ENCODE results near the gene PTPRN2. TPM values are rescaled to one million over a fixed set of nuclear protein-coding genes. Genes with fewer than 3 reads are reported as not detected.

PTPRN2 gene
- total and polyA plus RNA-seq, 9 of the 15 experiments (the other 6 are each of a cell fraction or from before 2014, with no cell fraction given) = not detected

DNA sequence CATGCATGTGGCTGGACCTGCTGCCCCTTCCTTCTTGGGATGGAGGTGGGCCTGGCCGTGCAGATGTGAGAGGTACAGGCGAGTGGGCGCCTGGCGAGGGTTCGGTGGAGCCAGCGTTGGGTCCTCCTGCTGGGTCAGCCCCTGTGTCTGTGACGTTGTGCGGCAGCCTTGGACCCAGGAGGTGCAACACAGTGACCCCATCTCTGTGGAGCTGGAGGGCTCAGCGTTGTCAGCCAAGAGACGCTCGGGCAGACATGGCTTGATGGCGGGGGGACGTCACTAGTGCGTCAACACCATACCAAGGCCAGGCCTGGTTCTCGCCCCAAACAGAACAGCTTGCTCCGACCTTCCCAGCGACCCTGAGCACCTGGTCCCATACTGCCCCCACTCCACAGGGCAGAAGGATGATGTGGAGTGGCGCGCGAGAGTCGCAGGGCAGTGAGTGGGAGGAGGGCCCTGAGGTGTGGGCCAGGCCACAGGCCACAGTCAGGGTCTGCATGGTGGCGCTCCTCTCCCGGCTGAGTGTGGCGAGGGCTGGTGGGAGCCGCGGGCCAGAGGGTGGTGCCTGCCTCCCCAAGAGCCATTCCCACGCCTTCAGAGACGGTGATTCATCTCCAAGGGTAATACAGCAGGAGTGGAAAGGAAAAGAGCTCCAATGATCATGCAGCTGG is 1066.4 kb downstream of the PTPRN2 start:
- DNase-seq (ENCODE audit: extremely low read depth in 1 of 4, low spot score in 3 of 4) = no peak
- CTCF ChIA-PET (ENCODE audit: low intra/inter-chr PET ratio) = no interaction called here
- TF ChIP-seq CREB1 (IDR thresholded peaks at IDR 0.05) (no peak), CREB1 (CRISPR knock-in tag; IDR thresholded peaks at IDR 0.05) (no peak), USF1 (CRISPR knock-in tag; IDR thresholded peaks at IDR 0.05) (no peak), CHD1 (IDR thresholded peaks at IDR 0.05; ENCODE audit: low read length) (no peak), NFIX (CRISPR knock-in tag; IDR thresholded peaks at IDR 0.05; ENCODE audit: low read depth) (no peak), NR2C1 (IDR thresholded peaks at IDR 0.05) (no peak), NR2C1 (tag; IDR thresholded peaks at IDR 0.05) (no peak), ZNF589 (CRISPR knock-in tag; IDR thresholded peaks at IDR 0.05; ENCODE audit: low read depth) (no peak), ETV5 (CRISPR knock-in tag; IDR thresholded peaks at IDR 0.05; ENCODE audit: low read depth) (no peak), MTA1 (IDR thresholded peaks at IDR 0.05; ENCODE audit: borderline replicate concordance) (no peak), LCOR (CRISPR knock-in tag; IDR thresholded peaks at IDR 0.05) (no peak), ZNF224 (CRISPR knock-in tag; IDR thresholded peaks at IDR 0.05) (no peak), SMAD2 (IDR thresholded peaks at IDR 0.05; ENCODE audit: low read depth, low read length) (no peak), MCM3 (IDR thresholded peaks at IDR 0.05) (no peak)
- TF ChIP-seq, protein P1, sequence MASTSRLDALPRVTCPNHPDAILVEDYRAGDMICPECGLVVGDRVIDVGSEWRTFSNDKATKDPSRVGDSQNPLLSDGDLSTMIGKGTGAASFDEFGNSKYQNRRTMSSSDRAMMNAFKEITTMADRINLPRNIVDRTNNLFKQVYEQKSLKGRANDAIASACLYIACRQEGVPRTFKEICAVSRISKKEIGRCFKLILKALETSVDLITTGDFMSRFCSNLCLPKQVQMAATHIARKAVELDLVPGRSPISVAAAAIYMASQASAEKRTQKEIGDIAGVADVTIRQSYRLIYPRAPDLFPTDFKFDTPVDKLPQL (IDR thresholded peaks at IDR 0.05; ENCODE audit: extremely low read depth, insufficient read length) = no peak
- TF ChIP-seq, protein P2, sequence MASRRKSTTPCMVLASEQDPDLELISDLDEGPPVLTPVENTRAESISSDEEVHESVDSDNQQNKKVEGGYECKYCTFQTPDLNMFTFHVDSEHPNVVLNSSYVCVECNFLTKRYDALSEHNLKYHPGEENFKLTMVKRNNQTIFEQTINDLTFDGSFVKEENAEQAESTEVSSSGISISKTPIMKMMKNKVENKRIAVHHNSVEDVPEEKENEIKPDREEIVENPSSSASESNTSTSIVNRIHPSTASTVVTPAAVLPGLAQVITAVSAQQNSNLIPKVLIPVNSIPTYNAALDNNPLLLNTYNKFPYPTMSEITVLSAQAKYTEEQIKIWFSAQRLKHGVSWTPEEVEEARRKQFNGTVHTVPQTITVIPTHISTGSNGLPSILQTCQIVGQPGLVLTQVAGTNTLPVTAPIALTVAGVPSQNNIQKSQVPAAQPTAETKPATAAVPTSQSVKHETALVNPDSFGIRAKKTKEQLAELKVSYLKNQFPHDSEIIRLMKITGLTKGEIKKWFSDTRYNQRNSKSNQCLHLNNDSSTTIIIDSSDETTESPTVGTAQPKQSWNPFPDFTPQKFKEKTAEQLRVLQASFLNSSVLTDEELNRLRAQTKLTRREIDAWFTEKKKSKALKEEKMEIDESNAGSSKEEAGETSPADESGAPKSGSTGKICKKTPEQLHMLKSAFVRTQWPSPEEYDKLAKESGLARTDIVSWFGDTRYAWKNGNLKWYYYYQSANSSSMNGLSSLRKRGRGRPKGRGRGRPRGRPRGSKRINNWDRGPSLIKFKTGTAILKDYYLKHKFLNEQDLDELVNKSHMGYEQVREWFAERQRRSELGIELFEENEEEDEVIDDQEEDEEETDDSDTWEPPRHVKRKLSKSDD (conservative IDR thresholded peaks at IDR 0.05; ENCODE audit: low read length) = no peak
- TF ChIP-seq, protein P3, sequence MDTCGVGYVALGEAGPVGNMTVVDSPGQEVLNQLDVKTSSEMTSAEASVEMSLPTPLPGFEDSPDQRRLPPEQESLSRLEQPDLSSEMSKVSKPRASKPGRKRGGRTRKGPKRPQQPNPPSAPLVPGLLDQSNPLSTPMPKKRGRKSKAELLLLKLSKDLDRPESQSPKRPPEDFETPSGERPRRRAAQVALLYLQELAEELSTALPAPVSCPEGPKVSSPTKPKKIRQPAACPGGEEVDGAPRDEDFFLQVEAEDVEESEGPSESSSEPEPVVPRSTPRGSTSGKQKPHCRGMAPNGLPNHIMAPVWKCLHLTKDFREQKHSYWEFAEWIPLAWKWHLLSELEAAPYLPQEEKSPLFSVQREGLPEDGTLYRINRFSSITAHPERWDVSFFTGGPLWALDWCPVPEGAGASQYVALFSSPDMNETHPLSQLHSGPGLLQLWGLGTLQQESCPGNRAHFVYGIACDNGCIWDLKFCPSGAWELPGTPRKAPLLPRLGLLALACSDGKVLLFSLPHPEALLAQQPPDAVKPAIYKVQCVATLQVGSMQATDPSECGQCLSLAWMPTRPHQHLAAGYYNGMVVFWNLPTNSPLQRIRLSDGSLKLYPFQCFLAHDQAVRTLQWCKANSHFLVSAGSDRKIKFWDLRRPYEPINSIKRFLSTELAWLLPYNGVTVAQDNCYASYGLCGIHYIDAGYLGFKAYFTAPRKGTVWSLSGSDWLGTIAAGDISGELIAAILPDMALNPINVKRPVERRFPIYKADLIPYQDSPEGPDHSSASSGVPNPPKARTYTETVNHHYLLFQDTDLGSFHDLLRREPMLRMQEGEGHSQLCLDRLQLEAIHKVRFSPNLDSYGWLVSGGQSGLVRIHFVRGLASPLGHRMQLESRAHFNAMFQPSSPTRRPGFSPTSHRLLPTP (IDR thresholded peaks at IDR 0.05; ENCODE audit: borderline replicate concordance, extremely low read depth, insufficient read length) = no peak

More for the DNA sequence above, 1066.4 kb downstream of the PTPRN2 start:
- ATAC-seq (no peak), FAIRE-seq (no peak)
- Histone ChIP-seq H3K4me3 (no peak overlapping the region), H3K9me3 (replicated peaks; ENCODE audit: control insufficient read depth, insufficient read depth, low read depth, low read length) (no peaks in the 10 kb centered on the region), H3K27ac (ENCODE audit: extremely low read depth, low read depth, low read length) (no peak overlapping the region), H3K9me1 (ENCODE audit: control insufficient read depth, insufficient read depth, low read length) (no peaks in the 10 kb centered on the region), H3K4me1 (replicated peaks in 1 of 2; ENCODE audit: control insufficient read depth in 2 of 2, insufficient read depth in 2 of 2, low read length in 2 of 2) (peaks cover 5 to 37% of the 10 kb centered on the region in 2 experiments; a peak in 4 of 5 replicates), H3K27me3 (ENCODE audit: control insufficient read depth in 2 of 2, insufficient read depth in 2 of 2, low read length in 2 of 2) (peaks cover 63 to 90% of the 10 kb centered on the region in 2 experiments), H3K36me3 (ENCODE audit: control insufficient read depth, insufficient read depth, low read length) (no peaks in the 10 kb centered on the region), H2AFZ (ENCODE audit: low read depth, low read length) (no peak overlapping the region), H3K4me2 (ENCODE audit: insufficient read depth, low read length) (no peak overlapping the region), H3K9ac (ENCODE audit: insufficient read depth in 1 of 2, low read depth in 2 of 2, low read length in 2 of 2) (no peak overlapping the region), H3K79me2 (ENCODE audit: control insufficient read depth, insufficient read depth, low read length) (no peaks in the 10 kb centered on the region), H4K20me1 (replicated peaks; ENCODE audit: control insufficient read depth, insufficient read depth, low read length) (peaks cover 10% of the 10 kb centered on the region)
- BruUV-seq (replicated peaks) = no TSS peak
- 16% methylated on average over 28 of the region's 28 CpGs for WGBS (ENCODE audit: insufficient coverage, low coverage, missing lambda C conversion rate)
- POLR2A ChIA-PET = interaction anchor here (0.6 to 1.2 kb wide), 4 partner anchors 10 to 660 kb away, joined by 3 to 4 read pairs (median 3); no protein-coding TSS in a partner anchor
- intact Hi-C loops (cut with micrococcal nuclease) = no loop called here
- in situ Hi-C loops (cut with MboI) = no loop called here
